GM10248 (cell line): ENCODE data around the gene CFAP97.

Experiments
- CTCF ChIA-PET: fragments of 300-600 bp; sonication (Branson Sonifier 250); formaldehyde crosslinking; extraction: SDS; loops from one replicate; lab custom pipeline; 2021; ENCODE audit warnings: antibody characterized with exemption; lab: Yijun Ruan, JAX
- POLR2A ChIA-PET: fragments of 350-650 bp; sonication (Branson Sonifier 250); formaldehyde crosslinking; extraction: SDS; loops from one replicate; lab custom pipeline; 2020; ENCODE audit warnings: antibody characterized with exemption; lab: Yijun Ruan, JAX
- DNase-seq: peaks from one replicate; pipeline ENCODE4 v3.0.0; 2012; ENCODE audit errors: extremely low spot score
- CTCF ChIP-seq: IDR thresholded peaks from 2 replicates; pipeline ENCODE4 v1.5.1; 2012; ENCODE audit warnings: mild to moderate bottlenecking, low read depth; ENCODE audit errors: extremely low read depth, missing control alignments, control extremely low read depth

Gene CFAP97

DNA sequence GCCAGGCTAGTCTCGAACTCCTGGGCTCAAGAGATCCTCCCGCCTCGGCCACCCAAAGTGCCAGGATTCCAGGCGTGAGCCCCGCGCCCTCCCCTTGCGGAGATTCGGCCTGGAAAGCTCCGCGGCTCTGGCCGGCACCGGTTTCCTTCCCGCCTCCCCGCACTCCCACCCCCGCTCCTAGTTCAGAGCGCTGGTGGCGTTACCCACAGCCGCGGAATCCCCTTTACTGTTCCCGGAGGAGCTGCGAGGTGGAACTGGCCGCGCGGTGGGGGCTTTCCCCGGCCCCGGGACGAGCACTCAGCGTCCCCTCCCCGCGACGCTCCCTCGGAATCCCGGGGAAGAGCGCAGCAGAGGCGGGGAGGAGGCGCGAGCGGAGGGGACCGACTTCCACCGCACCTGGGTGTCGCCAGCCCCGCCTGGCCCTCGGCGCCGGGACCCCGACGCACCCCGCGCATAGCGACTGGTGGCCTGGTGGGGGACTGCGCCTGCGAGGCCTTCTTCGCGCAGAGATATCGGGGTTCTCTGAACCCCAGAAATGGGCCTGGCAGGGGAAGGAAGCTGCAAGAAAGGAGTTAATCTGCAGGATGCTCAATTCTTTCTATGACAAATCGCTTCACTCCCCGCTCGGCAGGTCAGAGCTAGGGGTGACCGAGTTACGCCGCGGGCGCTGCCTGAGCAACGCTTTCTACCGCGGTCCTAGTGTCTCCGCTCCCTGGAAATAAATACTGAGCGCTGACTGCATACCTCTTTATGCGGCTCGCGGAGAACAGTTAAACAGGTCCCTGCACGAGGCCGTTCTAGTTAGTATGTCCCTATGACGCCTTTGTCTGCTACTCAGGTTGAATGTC, 75.3 kb downstream of the CFAP97 start:
- CTCF ChIA-PET, result interaction anchor here (1.3 kb wide), 2 partner anchors 10 to 89 kb away, joined by 3 to 4 read pairs; no protein-coding TSS in a partner anchor
- TF ChIP-seq CTCF, result no peak
- DNase-seq, result peak; percentile 45
- POLR2A ChIA-PET, result interaction anchor here (1.3 kb wide), 1 partner anchor 15 kb away, joined by 9 read pairs; the partner anchor contains the start of gene SLC25A4

DNA sequence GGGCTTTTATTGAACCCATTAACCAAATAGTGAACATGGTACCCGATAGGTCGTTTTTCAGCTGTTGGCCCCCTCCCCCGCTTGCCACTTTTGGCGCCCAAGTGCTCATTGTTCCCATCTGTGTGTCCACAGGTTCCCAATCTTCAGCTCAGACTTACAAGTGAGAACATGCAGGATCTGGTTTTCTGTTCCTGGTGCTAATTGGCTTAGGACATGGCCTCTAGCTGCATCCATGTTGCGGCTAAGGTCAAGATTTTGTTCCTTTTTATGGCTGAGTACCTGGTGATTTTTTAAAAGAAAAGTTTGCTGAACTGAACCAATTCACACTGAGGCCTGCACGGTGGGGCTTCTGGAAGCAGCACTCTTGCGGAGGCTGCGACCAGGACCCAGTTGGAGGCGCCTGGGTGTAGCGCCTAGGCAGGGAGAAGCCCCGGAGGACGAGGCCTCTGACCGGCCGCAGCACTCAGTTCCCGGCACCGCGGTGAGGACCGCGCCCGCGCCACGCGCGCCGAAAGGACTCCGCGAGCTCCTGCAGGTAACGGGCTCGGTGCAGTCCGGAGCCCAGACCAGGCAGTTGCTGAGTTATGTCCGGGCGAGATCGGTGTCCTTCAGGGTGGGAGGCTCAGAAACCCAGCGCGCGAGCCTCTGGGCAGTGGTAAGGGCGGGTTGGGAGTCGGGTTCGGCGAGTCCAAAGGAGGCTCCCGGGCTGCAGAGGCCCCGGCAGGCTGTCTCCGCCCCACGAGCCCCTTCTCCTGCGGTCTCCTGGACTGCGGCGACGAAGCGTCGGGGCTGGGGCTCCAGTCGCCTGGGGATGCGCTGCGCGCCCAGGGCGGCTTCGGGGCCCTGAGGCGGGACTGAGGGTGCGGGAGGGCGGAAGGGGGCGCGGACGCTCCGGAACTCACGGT, 76.5 kb downstream of the CFAP97 start:
- CTCF ChIA-PET, result interaction anchor here (1.0 to 1.5 kb wide), 4 partner anchors 9 to 122 kb away, joined by 3 to 4 read pairs (median 3); no protein-coding TSS in a partner anchor

DNA sequence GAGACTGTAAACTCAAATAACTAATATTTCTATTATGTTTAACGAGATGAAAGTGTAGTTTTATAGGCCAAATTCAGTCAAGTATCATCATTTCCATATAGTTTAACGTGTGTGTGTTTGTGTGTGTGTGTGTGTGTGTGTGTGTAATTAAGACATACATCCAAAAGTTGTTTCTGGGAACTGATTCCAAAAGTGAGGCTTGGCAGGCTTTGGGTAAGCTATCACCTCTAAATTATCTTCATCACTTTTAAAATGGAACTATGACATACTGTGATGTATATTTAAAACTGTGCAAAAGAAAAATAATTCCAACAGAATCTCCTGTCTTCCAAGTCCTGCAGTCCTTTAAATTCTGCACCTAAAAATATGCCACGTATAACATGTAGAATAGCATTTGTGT, 79.8 kb downstream of the CFAP97 start:
- POLR2A ChIA-PET, result interaction anchor here (1.8 kb wide), 1 partner anchor 19 kb away, joined by 7 read pairs; the partner anchor contains the start of gene SLC25A4
- no peak for DNase-seq
- CTCF ChIA-PET, result interaction anchor here (1.2 to 1.4 kb wide), 2 partner anchors 10 to 18 kb away, joined by 3 to 9 read pairs; no protein-coding TSS in a partner anchor
- no peak for TF ChIP-seq CTCF

More for the DNA sequence above, 76.5 kb downstream of the CFAP97 start:
- peak; percentile 39 for DNase-seq
- POLR2A ChIA-PET, result no interaction called here
- no peak for TF ChIP-seq CTCF

GRCh38 chr4:185122681-185123345, 81.0 kb downstream of the CFAP97 start:
- POLR2A ChIA-PET, result interaction anchor here (1.8 kb wide), 1 partner anchor 20 kb away, joined by 7 read pairs; the partner anchor contains the start of gene SLC25A4
- CTCF ChIA-PET, result interaction anchor here (0.7 to 2.1 kb wide), 7 partner anchors 12 to 123 kb away, joined by 3 to 9 read pairs (median 4); partner anchors contain the start of gene SLC25A4
- DNase-seq, result no peak
- TF ChIP-seq CTCF, result no peak

- no peak for TF ChIP-seq CTCF
- DNase-seq, result no peak
- CTCF ChIA-PET, result interaction anchor here (3.2 kb wide), 1 partner anchor 14 kb away, joined by 11 read pairs; no protein-coding TSS in a partner anchor
- POLR2A ChIA-PET, result no interaction called here
Observed at GRCh38 chr4:185120631-185120946, 83.2 kb downstream of the CFAP97 start.
